GM19468 (cell line): Measurements from ENCODE around the gene IL1RAPL2.
"Not testable (repeated sequence)": the region's sequence is repeated elsewhere in the genome, so short reads cannot be mapped to it uniquely, and the experiment has no call there.

Experiments
- ATAC-seq: cut with Tn5 transposase; IDR thresholded peaks from one replicate; pipeline ENCODE4 v1.9.1; 2021; ENCODE audit warnings: mild to moderate bottlenecking, moderate library complexity, moderate number of reproducible peaks; ENCODE audit not compliant: unreplicated experiment; ENCODE audit errors: extremely low read depth

Gene IL1RAPL2

GRCh38 chrX:104669063-104669462, 103.1 kb downstream of the IL1RAPL2 start:
- no peak for ATAC-seq

- no peak for ATAC-seq
Measured at GRCh38 chrX:104670051-104670450, 104.1 kb downstream of the IL1RAPL2 start.

DNA sequence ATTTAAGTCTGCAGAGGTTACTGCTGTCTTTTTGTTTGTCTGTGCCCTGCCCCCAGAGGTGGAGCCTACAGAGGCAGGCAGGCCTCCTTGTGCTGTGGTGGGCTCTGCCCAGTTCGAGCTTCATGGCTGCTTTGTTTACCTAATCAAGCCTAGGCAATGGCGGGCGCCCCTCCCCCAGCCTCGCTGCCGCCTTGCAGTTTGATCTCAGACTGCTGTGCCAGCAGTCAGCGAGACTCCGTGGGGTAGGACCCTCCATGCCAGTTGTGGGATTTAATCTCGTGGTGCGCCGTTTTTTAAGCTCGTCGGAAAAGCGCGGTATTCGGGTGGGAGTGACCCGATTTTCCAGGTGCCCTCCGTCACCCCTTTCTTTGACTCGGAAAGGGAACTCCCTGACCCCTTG, 111.5 kb downstream of the IL1RAPL2 start:
- ATAC-seq: not testable (repeated sequence)

DNA sequence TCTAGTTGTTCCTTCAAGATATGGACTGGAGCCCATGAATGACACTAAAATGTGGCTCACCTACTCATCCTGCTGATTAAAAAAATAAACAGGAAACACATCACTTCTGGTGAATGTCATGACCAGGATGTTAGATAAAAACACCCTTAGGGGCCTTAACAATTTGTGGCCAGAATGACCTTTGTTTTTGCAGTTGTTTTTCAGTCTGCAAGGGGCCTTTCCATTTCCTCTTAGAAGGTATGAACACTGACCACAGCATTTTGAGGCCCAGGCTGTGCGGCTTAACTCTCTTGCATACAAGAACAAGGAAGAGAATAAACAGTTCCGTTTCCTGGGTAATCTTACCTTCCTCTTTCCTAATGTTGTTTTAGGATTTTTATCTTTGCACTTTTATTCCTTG, 113.2 kb downstream of the IL1RAPL2 start:
- no peak for ATAC-seq

DNA sequence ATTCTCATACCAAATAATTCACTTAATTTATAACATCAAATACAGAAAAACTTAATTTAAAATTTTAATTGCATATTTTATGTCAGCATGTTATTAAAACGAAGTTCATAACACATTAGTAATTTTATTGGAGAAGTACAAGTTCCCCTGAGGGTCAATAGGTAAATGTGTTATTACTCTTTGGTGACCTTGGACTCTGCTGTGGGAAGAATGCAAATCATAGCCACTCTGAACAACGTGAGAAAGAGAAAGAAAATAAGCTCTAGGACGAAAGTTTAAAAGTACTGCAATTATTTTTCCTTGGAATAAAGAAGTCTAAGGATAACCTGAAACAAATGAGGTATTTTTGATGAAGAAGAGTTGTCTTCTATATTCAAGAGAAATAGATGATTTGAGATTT, 115.2 kb downstream of the IL1RAPL2 start:
- ATAC-seq: no peak

DNA sequence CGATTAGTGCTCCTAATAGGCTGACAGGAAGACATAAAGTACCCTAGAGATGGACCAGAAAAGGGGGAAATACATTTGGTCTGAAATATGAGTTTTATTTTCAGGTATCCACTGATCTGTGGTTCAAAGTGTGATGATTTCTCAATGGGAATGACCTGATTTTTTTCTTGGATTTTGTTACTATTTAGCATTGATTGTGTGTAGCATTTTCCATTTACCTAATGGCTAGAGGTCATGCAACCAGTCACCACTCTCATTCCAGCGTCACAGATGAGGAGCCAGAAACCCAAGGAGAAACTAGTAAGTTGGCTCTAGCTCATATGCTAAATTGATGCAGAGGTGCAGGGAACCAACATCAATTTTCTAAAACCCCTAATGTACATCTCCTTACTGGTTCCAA, 118.1 kb downstream of the IL1RAPL2 start:
- ATAC-seq: no peak

DNA sequence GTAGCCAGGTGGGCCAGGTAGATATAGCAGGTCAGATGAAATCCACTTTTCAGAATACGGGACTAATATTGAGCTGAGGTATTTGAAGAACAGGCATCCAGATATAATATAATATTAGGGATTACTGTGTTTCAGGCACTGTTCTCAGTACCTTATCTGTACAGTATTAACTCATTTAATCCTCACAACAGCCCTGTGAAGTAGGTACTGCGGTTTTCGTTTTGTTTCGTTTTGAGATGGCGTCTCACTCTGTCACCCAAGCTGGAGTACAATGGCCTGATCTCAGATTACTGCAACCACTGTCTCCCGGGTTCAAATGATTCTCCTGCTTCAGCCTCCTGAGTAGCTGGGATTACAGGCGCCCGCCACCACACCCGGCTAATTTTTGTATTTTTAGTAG, 129.6 kb downstream of the IL1RAPL2 start:
- ATAC-seq: no peak

DNA sequence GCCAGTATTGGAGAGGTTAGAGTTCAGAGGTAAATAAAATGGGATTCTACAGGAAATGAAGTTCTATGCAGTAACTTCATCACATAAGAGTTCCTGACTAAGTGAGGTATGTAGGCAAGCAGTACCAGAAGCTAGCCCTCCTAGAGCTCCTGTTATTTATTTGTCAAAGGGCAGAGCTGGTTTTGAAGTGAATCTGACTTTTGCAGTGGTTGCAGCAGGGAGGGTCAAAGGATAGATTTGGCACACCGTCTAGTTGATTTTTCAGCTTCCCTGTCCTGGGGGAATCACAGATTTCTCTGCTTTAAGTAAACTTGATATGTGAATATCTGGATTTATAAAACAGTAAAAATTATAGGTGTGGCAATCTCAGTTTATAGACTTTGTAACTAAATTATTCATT, 130.7 kb downstream of the IL1RAPL2 start:
- no peak for ATAC-seq

- ATAC-seq: no peak
Measured at GRCh38 chrX:104697294-104697693, 131.3 kb downstream of the IL1RAPL2 start.

DNA sequence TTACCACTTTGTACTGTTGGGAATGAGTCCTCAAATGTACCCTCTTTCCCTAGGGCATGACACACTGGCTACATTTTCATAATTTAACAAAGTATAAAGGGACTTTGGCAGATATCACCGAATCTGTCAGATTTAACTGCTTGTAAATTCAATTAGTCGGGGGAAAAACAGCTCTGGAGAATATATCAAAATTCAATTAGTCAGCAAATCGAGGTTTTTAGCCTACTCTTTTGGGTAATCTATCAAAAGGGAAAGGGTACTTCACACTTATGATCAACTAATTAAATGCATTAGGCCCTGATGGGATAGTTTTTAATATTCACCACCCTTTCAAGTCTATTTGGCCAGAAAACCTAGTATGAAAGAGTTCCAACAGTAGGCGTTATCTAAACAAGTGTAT, 141.0 kb downstream of the IL1RAPL2 start:
- ATAC-seq: no peak

DNA sequence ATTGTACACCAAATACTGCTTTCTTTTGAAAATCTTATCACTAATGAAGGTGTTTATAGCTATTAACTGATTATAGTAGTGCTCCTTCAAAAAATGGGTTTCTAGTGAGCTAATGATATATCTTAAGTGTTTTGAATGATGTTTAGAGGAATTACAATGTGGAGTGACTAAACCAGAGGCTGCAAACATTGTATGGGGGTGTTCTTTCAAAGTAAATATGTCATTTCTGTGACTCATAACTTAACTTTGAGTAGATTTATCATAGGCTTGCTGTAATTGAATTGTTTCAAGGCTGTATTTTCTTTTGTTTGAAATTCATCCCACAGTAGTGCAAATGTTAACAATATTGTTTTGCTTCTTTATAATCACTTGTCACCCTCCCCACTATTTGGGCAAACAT, 141.6 kb downstream of the IL1RAPL2 start:
- ATAC-seq: no peak

- no peak for ATAC-seq
Measured at GRCh38 chrX:104712515-104712914, 146.5 kb downstream of the IL1RAPL2 start.

DNA sequence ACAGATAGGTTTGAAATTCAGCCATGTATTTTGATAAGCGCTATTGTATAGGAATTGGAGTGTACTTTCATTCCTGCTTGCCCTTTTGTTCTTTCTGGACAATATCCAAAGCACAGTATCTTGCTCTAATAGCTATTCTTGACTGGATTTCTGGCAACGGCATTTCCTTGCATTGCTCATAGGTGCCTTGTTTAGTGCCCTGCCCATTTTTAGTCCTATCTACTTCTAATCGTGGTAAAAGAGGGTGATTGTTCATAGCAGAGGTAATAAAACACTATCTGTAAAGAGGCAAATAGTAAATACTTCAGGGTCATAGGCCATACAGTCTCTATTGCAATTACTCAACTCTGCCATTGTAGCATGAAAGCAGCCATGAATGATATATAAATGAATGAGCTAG, 155.9 kb downstream of the IL1RAPL2 start:
- ATAC-seq: no peak

DNA sequence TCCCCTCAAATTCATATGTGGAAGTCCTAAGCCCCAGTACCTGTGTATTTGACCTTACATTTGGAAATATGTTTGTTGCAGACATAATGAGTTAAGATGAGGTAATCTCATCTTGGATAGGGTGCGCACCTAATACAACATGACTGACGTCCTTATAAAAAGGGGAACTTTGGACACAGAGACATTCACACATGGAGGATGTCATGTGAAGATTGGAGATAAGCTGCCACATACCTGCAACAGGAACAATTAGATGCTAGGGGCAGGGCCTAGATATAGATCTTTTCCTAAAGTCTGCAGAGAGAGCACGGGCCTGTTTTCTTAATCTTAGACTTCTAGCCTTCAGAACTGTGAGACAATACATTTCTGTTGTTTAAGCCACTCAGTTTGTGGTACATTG, 162.5 kb downstream of the IL1RAPL2 start:
- no peak for ATAC-seq

- no peak for ATAC-seq
Measured at GRCh38 chrX:104742355-104742754, 176.4 kb downstream of the IL1RAPL2 start.

DNA sequence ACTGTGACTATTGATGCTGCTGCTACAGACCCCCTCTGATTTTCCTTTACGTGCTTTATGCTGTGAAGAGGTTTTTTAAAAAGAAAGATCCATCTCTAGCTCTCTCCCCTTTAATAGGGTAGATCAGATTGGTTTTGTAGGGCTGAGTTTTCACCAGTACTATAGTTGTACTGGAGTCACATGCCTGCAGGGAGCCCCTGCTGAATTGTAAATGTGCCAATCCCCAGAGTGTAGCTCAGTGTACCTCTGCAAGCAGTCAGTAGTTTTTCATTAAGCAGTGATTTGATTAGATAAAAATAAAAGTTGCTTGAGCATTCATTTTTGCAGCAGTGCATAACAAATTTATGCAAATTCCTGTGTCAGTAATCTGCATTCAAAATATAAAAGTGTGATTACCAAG, 179.2 kb downstream of the IL1RAPL2 start:
- no peak for ATAC-seq

GRCh38 chrX:104749951-104750610, 184.1 kb downstream of the IL1RAPL2 start:
- ATAC-seq: no peak

DNA sequence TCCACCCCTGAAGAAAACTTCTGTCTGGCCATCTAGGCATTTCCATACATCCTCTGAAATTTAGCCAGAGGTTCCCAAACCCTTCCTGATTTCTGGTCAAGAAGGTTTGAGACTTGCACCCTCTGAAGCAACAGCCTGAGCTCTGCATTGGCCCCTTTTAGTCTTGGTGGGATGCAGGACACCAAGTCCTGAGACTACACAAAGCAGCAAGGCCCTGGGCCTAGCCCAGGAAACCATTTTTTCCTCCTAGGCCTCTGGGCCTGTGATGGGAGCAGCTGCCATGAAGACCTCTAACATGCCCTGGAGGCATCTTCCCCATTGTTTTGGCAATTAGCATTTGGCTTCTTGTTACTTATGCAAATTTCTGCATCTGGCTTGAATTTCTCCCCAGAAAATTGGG, 196.6 kb downstream of the IL1RAPL2 start:
- no peak for ATAC-seq

DNA sequence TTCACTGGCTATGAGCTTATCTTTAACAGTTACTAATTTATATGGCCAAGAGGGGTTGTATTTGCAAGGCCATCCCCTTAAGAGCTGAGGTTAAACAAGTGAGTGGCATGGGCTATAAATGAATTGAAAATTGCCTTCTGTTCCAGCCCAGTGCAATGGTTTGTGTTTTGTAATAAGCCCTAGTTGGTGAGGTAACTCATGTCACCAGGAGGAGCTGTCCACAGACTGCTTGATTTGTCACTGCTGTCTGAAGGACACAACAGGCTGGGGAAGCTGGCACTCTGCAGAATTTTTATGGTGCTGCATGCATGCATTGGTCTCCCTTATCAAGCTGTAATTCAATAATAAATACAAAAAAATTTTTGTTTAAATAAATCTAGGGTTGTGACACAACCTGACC, 223.8 kb downstream of the IL1RAPL2 start:
- no peak for ATAC-seq

- no peak for ATAC-seq
Measured at GRCh38 chrX:104795804-104796203, 229.8 kb downstream of the IL1RAPL2 start.

GRCh38 chrX:104803219-104803618, 237.2 kb downstream of the IL1RAPL2 start:
- ATAC-seq: no peak

DNA sequence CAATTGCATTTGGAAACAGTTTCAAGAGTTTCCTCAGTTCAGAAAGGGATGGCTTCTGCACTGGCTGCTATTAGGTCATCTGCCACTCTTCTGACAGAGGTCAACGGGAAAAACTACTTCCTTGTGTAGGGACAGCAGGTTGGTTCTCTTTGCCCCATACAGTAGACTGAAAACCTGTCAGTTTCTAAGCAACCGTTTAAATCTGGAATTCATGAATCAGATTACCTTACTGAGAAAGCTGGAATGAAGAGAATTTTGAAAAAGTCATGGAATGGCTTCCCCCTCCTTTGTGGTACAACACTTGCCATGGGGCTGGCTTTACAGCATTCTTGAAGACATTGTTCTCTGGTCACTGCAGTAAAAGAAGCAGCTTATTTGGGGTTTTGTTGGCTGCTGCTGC, 240.3 kb downstream of the IL1RAPL2 start:
- no peak for ATAC-seq

GRCh38 chrX:104833401-104833800, 267.4 kb downstream of the IL1RAPL2 start:
- ATAC-seq: no peak
